Keratinocyte (primary cell): ENCODE results near the gene HLA-DQA1. TPM values are rescaled to one million over a fixed set of nuclear protein-coding genes. Genes with fewer than 3 reads are reported as not detected.
"Not testable (repeated sequence)": the region's sequence is repeated elsewhere in the genome, so short reads cannot be mapped to it uniquely, and the experiment has no call there.

Experiments used
- DNase-seq: peaks from one replicate; pipeline ENCODE4 v3.0.0-alpha.2; 2011; ENCODE audit warnings: low read depth, missing footprints, low spot score
- FAIRE-seq: peaks from 2 replicates; lab custom pipeline; 2011; peaks lifted over from hg19 to GRCh38; lab: Jason Lieb, UNC
- H2AFZ ChIP-seq: 2 replicates; pipeline ENCODE4 v1.6.0; 2012; ENCODE audit warnings: low read length, control low read depth, inconsistent platforms; ENCODE audit not compliant: control insufficient read depth
- H3K27ac ChIP-seq: 2 replicates; pipeline ENCODE4 v1.5.1; 2011; ENCODE audit warnings: low read length; ENCODE audit not compliant: control insufficient read depth, insufficient read depth
- H3K27me3 ChIP-seq: 3 replicates; pipeline ENCODE4 v1.6.0; 2011; ENCODE audit warnings: low read length; ENCODE audit not compliant: control insufficient read depth, insufficient read depth; ENCODE audit errors: extremely low read depth
- H3K36me3 ChIP-seq, 2 experiments: 2 replicates in 1 of 2; 3 replicates in 1 of 2; pipeline ENCODE4 v1.5.1; 2011; ENCODE audit warnings: low read length in 2 of 2, mild to moderate bottlenecking in 1 of 2; ENCODE audit not compliant: control insufficient read depth in 2 of 2, insufficient read depth in 2 of 2; ENCODE audit errors: extremely low read depth in 1 of 2
- H3K4me1 ChIP-seq: 3 replicates; pipeline ENCODE4 v1.5.1; 2011; ENCODE audit warnings: low read length; ENCODE audit not compliant: control insufficient read depth, insufficient read depth; ENCODE audit errors: extremely low read depth
- H3K4me2 ChIP-seq: 3 replicates; pipeline ENCODE4 v1.6.0; 2011; ENCODE audit warnings: low read depth, low read length; ENCODE audit not compliant: control insufficient read depth, insufficient read depth; ENCODE audit errors: extremely low read depth
- H3K4me3 ChIP-seq, 3 experiments: fragments of 200-600 bp in 1 of 3; sonication (generic) in 1 of 3; 2 replicates in 2 of 3; 3 replicates in 1 of 3; pipeline ENCODE4 v1.5.1; 2011 to 2016; ENCODE audit warnings: low read length in 3 of 3, mild to moderate bottlenecking in 3 of 3, control low read depth in 2 of 3, inconsistent platforms in 1 of 3, low read depth in 1 of 3, mixed read lengths in 1 of 3, mixed run types in 1 of 3, moderate library complexity in 1 of 3; ENCODE audit not compliant: control insufficient read depth in 2 of 3, insufficient read depth in 2 of 3; ENCODE audit errors: extremely low read depth in 1 of 3
- H3K79me2 ChIP-seq: 2 replicates; pipeline ENCODE4 v1.6.0; 2012; ENCODE audit warnings: low read length; ENCODE audit not compliant: control insufficient read depth, insufficient read depth
- H3K9ac ChIP-seq: 3 replicates; pipeline ENCODE4 v1.6.0; 2011; ENCODE audit warnings: low read length; ENCODE audit not compliant: control insufficient read depth, insufficient read depth; ENCODE audit errors: extremely low read depth
- H3K9me1 ChIP-seq: 3 replicates; pipeline ENCODE4 v1.6.0; 2011; ENCODE audit warnings: low read length; ENCODE audit not compliant: control insufficient read depth, insufficient read depth; ENCODE audit errors: extremely low read depth
- H3K9me3 ChIP-seq: 2 replicates; pipeline ENCODE4 v1.5.1; 2012; ENCODE audit warnings: low read depth, low read length; ENCODE audit not compliant: control insufficient read depth
- H4K20me1 ChIP-seq: 3 replicates; pipeline ENCODE4 v1.6.0; 2011; ENCODE audit warnings: low read length; ENCODE audit not compliant: control insufficient read depth, insufficient read depth; ENCODE audit errors: extremely low read depth
- CTCF ChIP-seq, 3 experiments: IDR thresholded peaks in 1 of 3; conservative IDR thresholded peaks in 1 of 3; optimal IDR thresholded peaks in 1 of 3; 2 replicates in 2 of 3; 3 replicates in 1 of 3; pipeline versions ENCODE3 to v1.5.1; 2011; ENCODE audit warnings: low read length in 3 of 3, mild to moderate bottlenecking in 3 of 3, moderate library complexity in 2 of 3, control low read depth in 1 of 3, inconsistent platforms in 1 of 3; ENCODE audit not compliant: insufficient read depth in 2 of 3; ENCODE audit errors: extremely low read depth in 1 of 3
- EZH2 ChIP-seq: IDR thresholded peaks from one replicate; pipeline ENCODE4 v1.6.1; 2012; ENCODE audit warnings: inconsistent platforms, mild to moderate bottlenecking, low read length, moderate library complexity
- dilution Hi-C: fragments of 300-500 bp; cut with MboI; formaldehyde crosslinking; loops from one replicate; pipeline ENCODE4 v1.7.0; 2020; ENCODE audit warnings: low sequenced_read_pairs; ENCODE audit not compliant: extremely low pct_ligation_motif_present
- polyA plus RNA-seq, 5 experiments: library from polyadenylated mRNA; depleted of rRNA in 3 of 5; stranded (reverse) in 3 of 5; stranded (forward) in 1 of 5; unstranded in 1 of 5; fragments of >200 nt; gene quantifications; 1 replicate in 1 of 5; 2 replicates in 3 of 5; 3 replicates in 1 of 5; pipeline versions ENCODE4 v1.2.1 to v1.2.3, GENCODE V29; 2011 to 2012; ENCODE audit warnings: missing spikeins in 2 of 5, low read depth in 1 of 5, low replicate concordance in 1 of 5

Gene HLA-DQA1
- polyA plus RNA-seq, 1 donor (not counting 4 experiments of a cell fraction or from before 2014, with no cell fraction given): not detected

GRCh38 chr6:32669893-32670292 is 32.7 kb downstream of the HLA-DQA1 start:
- no peaks in the 10 kb centered on the region for H3K9me3 ChIP-seq
- no peaks in the 10 kb centered on the region for H3K27me3 ChIP-seq
- no peak overlapping the region for H3K4me3 ChIP-seq
- FAIRE-seq: no peak
- H3K27ac ChIP-seq: no peak overlapping the region
- no peak for DNase-seq
- H3K36me3 ChIP-seq: no peaks in the 10 kb centered on the region
- H3K9me1 ChIP-seq: no peaks in the 10 kb centered on the region
- H3K79me2 ChIP-seq: no peaks in the 10 kb centered on the region
- no peaks in the 10 kb centered on the region for H4K20me1 ChIP-seq
- dilution Hi-C loops: no loop called here
- H2AFZ ChIP-seq: no peak overlapping the region
- H3K4me1 ChIP-seq: peaks cover 6% of the 10 kb centered on the region
- no peak overlapping the region for H3K4me2 ChIP-seq
- no peak overlapping the region for H3K9ac ChIP-seq
- TF ChIP-seq CTCF (optimal IDR thresholded peaks at IDR 0.05 in 1 of 3, IDR thresholded peaks at IDR 0.05 in 1 of 3, conservative IDR thresholded peaks at IDR 0.05 in 1 of 3; ENCODE audit: extremely low read depth in 1 of 3, insufficient read depth in 2 of 3, low read length in 3 of 3) (no peak), EZH2 (no peak)

GRCh38 chr6:32671908-32672307 is 34.7 kb downstream of the HLA-DQA1 start:
- H4K20me1 ChIP-seq, DNase-seq, dilution Hi-C loops, H2AFZ ChIP-seq, H3K79me2 ChIP-seq, FAIRE-seq, H3K9me3 ChIP-seq, H3K27ac ChIP-seq, H3K4me1 ChIP-seq, H3K4me3 ChIP-seq, H3K36me3 ChIP-seq, H3K27me3 ChIP-seq, H3K9ac ChIP-seq, H3K4me2 ChIP-seq, H3K9me1 ChIP-seq: not testable (repeated sequence)

- FAIRE-seq, H3K36me3 ChIP-seq, H3K9me3 ChIP-seq, H2AFZ ChIP-seq, dilution Hi-C loops, H4K20me1 ChIP-seq, H3K4me3 ChIP-seq, DNase-seq, H3K9ac ChIP-seq, H3K27me3 ChIP-seq, H3K27ac ChIP-seq, H3K9me1 ChIP-seq, H3K4me2 ChIP-seq, H3K4me1 ChIP-seq, H3K79me2 ChIP-seq: not testable (repeated sequence)
Measured at GRCh38 chr6:32674123-32674522, 36.9 kb downstream of the HLA-DQA1 start.
